ENCODE measurements around the gene UBQLN1.
"Not testable (repeated sequence)": the region's sequence is repeated elsewhere in the genome, so short reads cannot be mapped to it uniquely, and the experiment has no call there.

The UBQLN1 gene

GRCh38 chr9:83707768-83708514 lies at the start of gene UBQLN1:
Gene UBQLN1 (minus strand): TSS chr9:83707958. CDS start chr9:83707679, 279 bp downstream.
- Histone ChIP-seq H3K27me3 (ENCODE audit: control insufficient read depth, insufficient read depth, low read length) (no peaks in the 10 kb centered on the region), H3K36me3 (ENCODE audit: control insufficient read depth, low read depth, low read length) (no peaks in the 10 kb centered on the region), H3K9me3 (ENCODE audit: control insufficient read depth, low read depth, low read length) (no peaks in the 10 kb centered on the region), H3K4me1 (ENCODE audit: control insufficient read depth, low read depth, low read length) (peaks cover 8% of the 10 kb centered on the region), H3K9ac (ENCODE audit: low read length) (peak within 1 kb of the TSS; percentile 97), H3K4me3 (ENCODE audit: low read length) (peak within 1 kb of the TSS; percentile 88), H3K27ac (ENCODE audit: low read length) (peak within 1 kb of the TSS; percentile 99)

GRCh38 chr9:83754383-83754977 lies 46.7 kb upstream of the UBQLN1 start:
- no peaks in the 10 kb centered on the region for H3K4me1 ChIP-seq (ENCODE audit: control insufficient read depth, low read depth, low read length)
- H3K9ac ChIP-seq (ENCODE audit: low read length) = no peak overlapping the region
- H3K4me3 ChIP-seq (ENCODE audit: low read length) = no peak overlapping the region
- no peaks in the 10 kb centered on the region for H3K9me3 ChIP-seq (ENCODE audit: control insufficient read depth, low read depth, low read length)
- no peaks in the 10 kb centered on the region for H3K36me3 ChIP-seq (ENCODE audit: control insufficient read depth, low read depth, low read length)
- no peak overlapping the region for H3K27ac ChIP-seq (ENCODE audit: low read length)
- H3K27me3 ChIP-seq (ENCODE audit: control insufficient read depth, insufficient read depth, low read length) = no peaks in the 10 kb centered on the region

- no peaks in the 10 kb centered on the region for H3K36me3 ChIP-seq (ENCODE audit: control insufficient read depth, low read depth, low read length)
- H3K27ac ChIP-seq (ENCODE audit: low read length) = no peak overlapping the region
- H3K4me1 ChIP-seq (ENCODE audit: control insufficient read depth, low read depth, low read length) = no peaks in the 10 kb centered on the region
- H3K27me3 ChIP-seq (ENCODE audit: control insufficient read depth, insufficient read depth, low read length) = no peaks in the 10 kb centered on the region
- H3K4me3 ChIP-seq (ENCODE audit: low read length) = no peak overlapping the region
- H3K9ac ChIP-seq (ENCODE audit: low read length) = no peak overlapping the region
- no peaks in the 10 kb centered on the region for H3K9me3 ChIP-seq (ENCODE audit: control insufficient read depth, low read depth, low read length)
These were observed 41.9 kb upstream of the UBQLN1 start for GRCh38 chr9:83749706-83750105.

GRCh38 chr9:83744206-83744605 lies 36.4 kb upstream of the UBQLN1 start:
- Histone ChIP-seq H3K4me1 (ENCODE audit: control insufficient read depth, low read depth, low read length) (no peaks in the 10 kb centered on the region), H3K4me3 (ENCODE audit: low read length) (no peak overlapping the region), H3K9me3 (ENCODE audit: control insufficient read depth, low read depth, low read length) (no peaks in the 10 kb centered on the region), H3K9ac (ENCODE audit: low read length) (no peak overlapping the region), H3K36me3 (ENCODE audit: control insufficient read depth, low read depth, low read length) (no peaks in the 10 kb centered on the region), H3K27ac (ENCODE audit: low read length) (no peak overlapping the region), H3K27me3 (ENCODE audit: control insufficient read depth, insufficient read depth, low read length) (no peaks in the 10 kb centered on the region)

- no peaks in the 10 kb centered on the region for H3K27me3 ChIP-seq (ENCODE audit: control insufficient read depth, insufficient read depth, low read length)
- H3K27ac ChIP-seq (ENCODE audit: low read length) = no peak overlapping the region
These were observed 26.0 kb upstream of the UBQLN1 start for GRCh38 chr9:83733739-83734138.

GRCh38 chr9:83728591-83729368 lies 21.0 kb upstream of the UBQLN1 start:
- H3K27me3 ChIP-seq (ENCODE audit: control insufficient read depth, insufficient read depth, low read length); H3K9ac ChIP-seq (ENCODE audit: low read length); H3K27ac ChIP-seq (ENCODE audit: low read length); H3K4me3 ChIP-seq (ENCODE audit: low read length); H3K4me1 ChIP-seq (ENCODE audit: control insufficient read depth, low read depth, low read length); H3K9me3 ChIP-seq (ENCODE audit: control insufficient read depth, low read depth, low read length); H3K36me3 ChIP-seq (ENCODE audit: control insufficient read depth, low read depth, low read length): not testable (repeated sequence)

More at GRCh38 chr9:83733739-83734138, 26.0 kb upstream of the UBQLN1 start:
- no peak overlapping the region for H3K9ac ChIP-seq (ENCODE audit: low read length)
- H3K4me1 ChIP-seq (ENCODE audit: control insufficient read depth, low read depth, low read length) = no peaks in the 10 kb centered on the region
- no peaks in the 10 kb centered on the region for H3K36me3 ChIP-seq (ENCODE audit: control insufficient read depth, low read depth, low read length)
- H3K4me3 ChIP-seq (ENCODE audit: low read length) = no peak overlapping the region
- H3K9me3 ChIP-seq (ENCODE audit: control insufficient read depth, low read depth, low read length) = no peaks in the 10 kb centered on the region

GRCh38 chr9:83724436-83724835 lies 16.7 kb upstream of the UBQLN1 start:
- Histone ChIP-seq H3K4me1 (ENCODE audit: control insufficient read depth, low read depth, low read length) (no peaks in the 10 kb centered on the region), H3K36me3 (ENCODE audit: control insufficient read depth, low read depth, low read length) (no peaks in the 10 kb centered on the region), H3K27me3 (ENCODE audit: control insufficient read depth, insufficient read depth, low read length) (no peaks in the 10 kb centered on the region), H3K9ac (ENCODE audit: low read length) (no peak overlapping the region), H3K9me3 (ENCODE audit: control insufficient read depth, low read depth, low read length) (no peaks in the 10 kb centered on the region), H3K27ac (ENCODE audit: low read length) (no peak overlapping the region), H3K4me3 (ENCODE audit: low read length) (no peak overlapping the region)

GRCh38 chr9:83722726-83723495 lies 15.2 kb upstream of the UBQLN1 start:
- H3K9ac ChIP-seq (ENCODE audit: low read length) = no peak overlapping the region
- no peak overlapping the region for H3K27ac ChIP-seq (ENCODE audit: low read length)
- no peaks in the 10 kb centered on the region for H3K4me1 ChIP-seq (ENCODE audit: control insufficient read depth, low read depth, low read length)
- H3K27me3 ChIP-seq (ENCODE audit: control insufficient read depth, insufficient read depth, low read length) = no peaks in the 10 kb centered on the region
- no peaks in the 10 kb centered on the region for H3K36me3 ChIP-seq (ENCODE audit: control insufficient read depth, low read depth, low read length)
- H3K9me3 ChIP-seq (ENCODE audit: control insufficient read depth, low read depth, low read length) = no peaks in the 10 kb centered on the region
- H3K4me3 ChIP-seq (ENCODE audit: low read length) = no peak overlapping the region

GRCh38 chr9:83721509-83721908 lies 13.8 kb upstream of the UBQLN1 start:
- H3K9ac ChIP-seq (ENCODE audit: low read length) = no peak overlapping the region
- H3K4me3 ChIP-seq (ENCODE audit: low read length) = no peak overlapping the region
- H3K9me3 ChIP-seq (ENCODE audit: control insufficient read depth, low read depth, low read length) = no peaks in the 10 kb centered on the region
- no peaks in the 10 kb centered on the region for H3K36me3 ChIP-seq (ENCODE audit: control insufficient read depth, low read depth, low read length)
- no peaks in the 10 kb centered on the region for H3K27me3 ChIP-seq (ENCODE audit: control insufficient read depth, insufficient read depth, low read length)
- H3K27ac ChIP-seq (ENCODE audit: low read length) = no peak overlapping the region
- H3K4me1 ChIP-seq (ENCODE audit: control insufficient read depth, low read depth, low read length) = no peaks in the 10 kb centered on the region

- Histone ChIP-seq H3K4me1 (ENCODE audit: control insufficient read depth, low read depth, low read length) (no peaks in the 10 kb centered on the region), H3K27ac (ENCODE audit: low read length) (no peak overlapping the region), H3K9me3 (ENCODE audit: control insufficient read depth, low read depth, low read length) (no peaks in the 10 kb centered on the region), H3K9ac (ENCODE audit: low read length) (no peak overlapping the region), H3K27me3 (ENCODE audit: control insufficient read depth, insufficient read depth, low read length) (no peaks in the 10 kb centered on the region), H3K36me3 (ENCODE audit: control insufficient read depth, low read depth, low read length) (no peaks in the 10 kb centered on the region), H3K4me3 (ENCODE audit: low read length) (no peak overlapping the region)
These were observed 8.0 kb upstream of the UBQLN1 start for GRCh38 chr9:83715794-83716193.

- no peaks in the 10 kb centered on the region for H3K27me3 ChIP-seq (ENCODE audit: control insufficient read depth, insufficient read depth, low read length)
- H3K9ac ChIP-seq (ENCODE audit: low read length) = no peak overlapping the region
- no peaks in the 10 kb centered on the region for H3K4me1 ChIP-seq (ENCODE audit: control insufficient read depth, low read depth, low read length)
- H3K36me3 ChIP-seq (ENCODE audit: control insufficient read depth, low read depth, low read length) = no peaks in the 10 kb centered on the region
- no peak overlapping the region for H3K4me3 ChIP-seq (ENCODE audit: low read length)
- no peak overlapping the region for H3K27ac ChIP-seq (ENCODE audit: low read length)
- H3K9me3 ChIP-seq (ENCODE audit: control insufficient read depth, low read depth, low read length) = no peaks in the 10 kb centered on the region
These were observed 7.5 kb upstream of the UBQLN1 start for GRCh38 chr9:83715221-83715620.

Measured in iPS-18a (cell line).